ENCODE results near the gene FAM114A1. TPM values are rescaled to one million over a fixed set of nuclear protein-coding genes. Genes with fewer than 3 reads are reported as not detected.

FAM114A1 gene
- total RNA-seq, 2 experiments from 2014 or later, result 0.16 to 0.20 TPM

GRCh38 chr4:38856524-38857337 is 10.9 kb upstream of the FAM114A1 start, which contains the start of gene TLR6:
TSS of gene TLR6 (minus strand) at chr4:38856817. CDS start at chr4:38829473, 27,344 bp downstream.
- Mint-ChIP-seq H3K4me1 (ENCODE audit: low read depth) (peaks cover 28% of the 10 kb centered on the region), H3K9me3 (no peaks in the 10 kb centered on the region), H3K36me3 (ENCODE audit: low read depth) (no peaks in the 10 kb centered on the region), H3K27ac (peak within 1 kb of the TSS; percentile 80), H3K27me3 (peaks cover 2% of the 10 kb centered on the region), H3K4me3 (peak within 1 kb of the TSS; percentile 79)
- ChIA-PET CTCF (interaction anchor here (0.7 to 4.5 kb wide), 15 partner anchors 10 to 325 kb away, joined by 3 to 70 read pairs (median 3); partner anchors contain the start of genes FAM114A1, TLR1 and TLR10), POLR2A (interaction anchor here (1.0 kb wide), 1 partner anchor 18 kb away, joined by 5 read pairs; no protein-coding TSS in a partner anchor)
- TF ChIP-seq CTCF (IDR thresholded peaks at IDR 0.05), result peak; percentile 87
- peak; percentile 64 for ATAC-seq
- peak; percentile 87 for DNase-seq
- intact Hi-C loops (cut with micrococcal nuclease), result loop anchor here (2.0 kb wide), 1 partner anchor 98 kb away; no protein-coding TSS in a partner anchor

- peak; percentile 76 for ATAC-seq
- peak overlapping the region; percentile 79 for H3K4me3 Mint-ChIP-seq
- TF ChIP-seq CTCF (IDR thresholded peaks at IDR 0.05), result no peak
- peaks cover 28% of the 10 kb centered on the region for H3K4me1 Mint-ChIP-seq (ENCODE audit: low read depth)
- CTCF ChIA-PET, result interaction anchor here (0.7 to 4.5 kb wide), 7 partner anchors 10 to 98 kb away, joined by 3 to 70 read pairs (median 5); partner anchors contain the start of genes TLR1 and TLR10
- intact Hi-C loops (cut with micrococcal nuclease), result loop anchor here (2.0 kb wide), 1 partner anchor 99 kb away; no protein-coding TSS in a partner anchor
- H3K27me3 Mint-ChIP-seq, result peaks cover 3% of the 10 kb centered on the region
- H3K27ac Mint-ChIP-seq, result peak overlapping the region; percentile 80
- peak; percentile 47 for DNase-seq
- no peaks in the 10 kb centered on the region for H3K36me3 Mint-ChIP-seq (ENCODE audit: low read depth)
- H3K9me3 Mint-ChIP-seq, result no peaks in the 10 kb centered on the region
- POLR2A ChIA-PET, result no interaction called here
Measured at GRCh38 chr4:38857354-38858096, 10.1 kb upstream of the FAM114A1 start.

- Mint-ChIP-seq H3K9me3 (no peaks in the 10 kb centered on the region), H3K27me3 (peaks cover 3% of the 10 kb centered on the region), H3K4me1 (ENCODE audit: low read depth) (peaks cover 28% of the 10 kb centered on the region), H3K36me3 (ENCODE audit: low read depth) (no peaks in the 10 kb centered on the region), H3K27ac (peak overlapping the region; percentile 80), H3K4me3 (peak overlapping the region; percentile 79)
- ChIA-PET CTCF (interaction anchor here (1.0 to 5.1 kb wide), 2 partner anchors 99 to 277 kb away, joined by 3 to 95 read pairs; no protein-coding TSS in a partner anchor), POLR2A (no interaction called here)
- DNase-seq (no peak), ATAC-seq (no peak)
- no peak for TF ChIP-seq CTCF (IDR thresholded peaks at IDR 0.05)
- intact Hi-C loops (cut with micrococcal nuclease), result no loop called here
Measured at GRCh38 chr4:38858097-38858420, 9.5 kb upstream of the FAM114A1 start.

GRCh38 chr4:38859501-38859900 is 8.1 kb upstream of the FAM114A1 start:
- H3K27me3 Mint-ChIP-seq, result peaks cover 3% of the 10 kb centered on the region
- no peak for ATAC-seq

More at GRCh38 chr4:38859501-38859900, 8.1 kb upstream of the FAM114A1 start:
- POLR2A ChIA-PET, result no interaction called here
- H3K4me1 Mint-ChIP-seq (ENCODE audit: low read depth), result peaks cover 26% of the 10 kb centered on the region
- TF ChIP-seq CTCF (IDR thresholded peaks at IDR 0.05), result no peak
- CTCF ChIA-PET, result interaction anchor here (1.0 to 5.1 kb wide), 15 partner anchors 10 to 680 kb away, joined by 3 to 95 read pairs (median 12); partner anchors contain the start of gene TLR1
- no peak overlapping the region for H3K4me3 Mint-ChIP-seq
- no peak overlapping the region for H3K27ac Mint-ChIP-seq
- intact Hi-C loops (cut with micrococcal nuclease), result no loop called here
- no peak for DNase-seq
- no peaks in the 10 kb centered on the region for H3K9me3 Mint-ChIP-seq
- H3K36me3 Mint-ChIP-seq (ENCODE audit: low read depth), result no peaks in the 10 kb centered on the region
